Measurements from ENCODE around the gene DEXI.

The DEXI gene

DNA sequence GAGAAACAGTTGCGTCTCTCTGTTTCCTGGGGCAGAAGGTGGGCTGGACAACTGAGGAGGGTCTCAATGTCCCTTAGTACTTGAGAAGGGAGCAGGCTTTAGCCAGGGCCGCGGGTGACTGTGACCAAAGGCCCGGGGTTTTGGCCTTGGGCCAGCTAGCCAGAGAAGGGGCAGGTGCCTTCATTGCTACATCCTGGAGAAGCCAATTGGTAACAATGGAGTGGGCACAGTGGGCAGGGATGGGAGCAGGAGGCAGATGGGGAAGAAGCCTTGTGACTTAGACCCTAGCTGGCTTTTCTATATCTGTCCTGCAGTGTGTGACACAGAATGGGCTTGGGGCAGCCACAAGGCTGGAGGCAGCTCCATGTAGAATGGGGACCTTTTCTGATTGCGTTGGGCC, 48.1 kb upstream of the DEXI start:
- Histone ChIP-seq H3K27ac (ENCODE audit: extremely low read depth, low read depth, low read length) (no peak overlapping the region), H3K4me1 (ENCODE audit: control insufficient read depth, insufficient read depth, low read length) (0 out of 2 replicates have a peak, but pooled peaks cover 2% of the 10 kb centered on the region), H3K4me3 (ENCODE audit: low read depth, low read length) (no peak overlapping the region), H3K36me3 (ENCODE audit: control insufficient read depth in 2 of 2, insufficient read depth in 1 of 2, low read length in 2 of 2) (peaks cover 0 to 22% of the 10 kb centered on the region in 2 experiments; a peak in 2 of 3 replicates), H3K9me3 (ENCODE audit: control insufficient read depth, insufficient read depth, low read depth, low read length) (no peaks in the 10 kb centered on the region)
- CTCF ChIA-PET = interaction anchor here (0.7 kb wide), 1 partner anchor 69 kb away, joined by 3 read pairs; no protein-coding TSS in a partner anchor
- POLR2A ChIA-PET = no interaction called here
- TF ChIP-seq ZNF654 (tag by site-specific recombination; IDR thresholded peaks at IDR 0.05; ENCODE audit: low read depth) = no peak
- no peak for TF ChIP-seq ZNF24 (tag by site-specific recombination; IDR thresholded peaks at IDR 0.05)
- TF ChIP-seq ZNF292 (tag by site-specific recombination; IDR thresholded peaks at IDR 0.05; ENCODE audit: borderline replicate concordance, low read depth) = no peak
- no peak for TF ChIP-seq ZNF19 (tag by site-specific recombination; IDR thresholded peaks at IDR 0.05; ENCODE audit: low read depth)
- no peak for TF ChIP-seq ZNF626 (tag by site-specific recombination; IDR thresholded peaks at IDR 0.05)
- TF ChIP-seq KLF16 (tag by site-specific recombination; IDR thresholded peaks at IDR 0.05) = no peak
- TF ChIP-seq, protein P1, sequence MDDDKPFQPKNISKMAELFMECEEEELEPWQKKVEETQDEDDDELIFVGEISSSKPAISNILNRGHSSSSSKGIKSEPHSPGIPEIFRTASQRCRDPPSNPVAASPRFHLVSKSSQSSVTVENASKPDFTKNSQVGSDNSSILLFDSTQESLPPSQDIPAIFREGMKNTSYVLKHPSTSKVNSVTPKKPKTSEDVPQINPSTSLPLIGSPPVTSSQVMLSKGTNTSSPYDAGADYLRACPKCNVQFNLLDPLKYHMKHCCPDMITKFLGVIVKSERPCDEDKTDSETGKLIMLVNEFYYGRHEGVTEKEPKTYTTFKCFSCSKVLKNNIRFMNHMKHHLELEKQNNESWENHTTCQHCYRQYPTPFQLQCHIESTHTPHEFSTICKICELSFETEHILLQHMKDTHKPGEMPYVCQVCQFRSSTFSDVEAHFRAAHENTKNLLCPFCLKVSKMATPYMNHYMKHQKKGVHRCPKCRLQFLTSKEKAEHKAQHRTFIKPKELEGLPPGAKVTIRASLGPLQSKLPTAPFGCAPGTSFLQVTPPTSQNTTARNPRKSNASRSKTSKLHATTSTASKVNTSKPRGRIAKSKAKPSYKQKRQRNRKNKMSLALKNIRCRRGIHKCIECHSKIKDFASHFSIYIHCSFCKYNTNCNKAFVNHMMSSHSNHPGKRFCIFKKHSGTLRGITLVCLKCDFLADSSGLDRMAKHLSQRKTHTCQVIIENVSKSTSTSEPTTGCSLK (tag by site-specific recombination; IDR thresholded peaks at IDR 0.05) = no peak
- TF ChIP-seq ZNF341 (tag by site-specific recombination; IDR thresholded peaks at IDR 0.05; ENCODE audit: low read depth) = no peak
- TF ChIP-seq REPIN1 (tag by site-specific recombination; IDR thresholded peaks at IDR 0.05; ENCODE audit: low read depth) = no peak
- no peak for TF ChIP-seq ZNF768 (tag by site-specific recombination; IDR thresholded peaks at IDR 0.05)

DNA sequence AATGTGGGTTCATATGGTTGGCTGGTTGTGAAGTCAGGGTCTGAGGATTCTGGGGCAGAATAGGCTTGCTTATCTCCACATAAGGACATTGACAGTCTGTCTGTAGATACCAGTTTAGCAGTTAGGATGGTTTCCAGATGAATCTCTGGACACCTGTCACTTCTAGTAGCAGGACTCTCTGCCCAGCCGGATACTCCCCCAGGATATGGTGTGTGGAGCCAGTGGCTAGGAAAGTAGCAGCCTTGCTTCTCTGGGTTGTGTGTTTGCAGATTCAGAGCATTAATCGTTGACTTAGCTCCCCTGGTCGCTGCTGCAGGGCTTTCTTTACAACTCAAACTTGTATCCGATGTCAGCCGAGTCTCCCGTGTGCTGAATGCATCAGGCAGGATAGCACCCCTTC, 47.3 kb upstream of the DEXI start:
- H3K27ac ChIP-seq (ENCODE audit: extremely low read depth, low read depth, low read length) = no peak overlapping the region
- no peaks in the 10 kb centered on the region for H3K9me3 ChIP-seq (ENCODE audit: control insufficient read depth, insufficient read depth, low read depth, low read length)
- ChIA-PET CTCF (interaction anchor here (0.7 to 1.2 kb wide), 4 partner anchors 17 to 651 kb away, joined by 3 to 4 read pairs (median 3); no protein-coding TSS in a partner anchor), POLR2A (no interaction called here)
- peaks cover 0 to 15% of the 10 kb centered on the region in 2 experiments; a peak in 2 of 3 replicates for H3K36me3 ChIP-seq (ENCODE audit: control insufficient read depth in 2 of 2, insufficient read depth in 1 of 2, low read length in 2 of 2)
- TF ChIP-seq ZNF146 (tag by site-specific recombination; IDR thresholded peaks at IDR 0.05) (no peak), ZNF792 (tag by site-specific recombination; IDR thresholded peaks at IDR 0.05) (no peak), PRDM1 (tag by site-specific recombination; IDR thresholded peaks at IDR 0.05) (no peak), ZNF174 (tag by site-specific recombination; IDR thresholded peaks at IDR 0.05) (no peak), ZBTB1 (tag by site-specific recombination; IDR thresholded peaks at IDR 0.05) (no peak), ZNF302 (tag by site-specific recombination; IDR thresholded peaks at IDR 0.05; ENCODE audit: low read depth) (no peak), ZNF658 (tag by site-specific recombination; IDR thresholded peaks at IDR 0.05) (no peak), ZNF37A (tag by site-specific recombination; IDR thresholded peaks at IDR 0.05) (no peak), ZNF155 (tag by site-specific recombination; IDR thresholded peaks at IDR 0.05) (no peak)
- TF ChIP-seq, protein P2, sequence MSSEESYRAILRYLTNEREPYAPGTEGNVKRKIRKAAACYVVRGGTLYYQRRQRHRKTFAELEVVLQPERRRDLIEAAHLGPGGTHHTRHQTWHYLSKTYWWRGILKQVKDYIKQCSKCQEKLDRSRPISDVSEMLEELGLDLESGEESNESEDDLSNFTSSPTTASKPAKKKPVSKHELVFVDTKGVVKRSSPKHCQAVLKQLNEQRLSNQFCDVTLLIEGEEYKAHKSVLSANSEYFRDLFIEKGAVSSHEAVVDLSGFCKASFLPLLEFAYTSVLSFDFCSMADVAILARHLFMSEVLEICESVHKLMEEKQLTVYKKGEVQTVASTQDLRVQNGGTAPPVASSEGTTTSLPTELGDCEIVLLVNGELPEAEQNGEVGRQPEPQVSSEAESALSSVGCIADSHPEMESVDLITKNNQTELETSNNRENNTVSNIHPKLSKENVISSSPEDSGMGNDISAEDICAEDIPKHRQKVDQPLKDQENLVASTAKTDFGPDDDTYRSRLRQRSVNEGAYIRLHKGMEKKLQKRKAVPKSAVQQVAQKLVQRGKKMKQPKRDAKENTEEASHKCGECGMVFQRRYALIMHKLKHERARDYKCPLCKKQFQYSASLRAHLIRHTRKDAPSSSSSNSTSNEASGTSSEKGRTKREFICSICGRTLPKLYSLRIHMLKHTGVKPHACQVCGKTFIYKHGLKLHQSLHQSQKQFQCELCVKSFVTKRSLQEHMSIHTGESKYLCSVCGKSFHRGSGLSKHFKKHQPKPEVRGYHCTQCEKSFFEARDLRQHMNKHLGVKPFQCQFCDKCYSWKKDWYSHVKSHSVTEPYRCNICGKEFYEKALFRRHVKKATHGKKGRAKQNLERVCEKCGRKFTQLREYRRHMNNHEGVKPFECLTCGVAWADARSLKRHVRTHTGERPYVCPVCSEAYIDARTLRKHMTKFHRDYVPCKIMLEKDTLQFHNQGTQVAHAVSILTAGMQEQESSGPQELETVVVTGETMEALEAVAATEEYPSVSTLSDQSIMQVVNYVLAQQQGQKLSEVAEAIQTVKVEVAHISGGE (tag by site-specific recombination; conservative IDR thresholded peaks at IDR 0.05; ENCODE audit: low read depth) = no peak
- TF ChIP-seq, protein P3, sequence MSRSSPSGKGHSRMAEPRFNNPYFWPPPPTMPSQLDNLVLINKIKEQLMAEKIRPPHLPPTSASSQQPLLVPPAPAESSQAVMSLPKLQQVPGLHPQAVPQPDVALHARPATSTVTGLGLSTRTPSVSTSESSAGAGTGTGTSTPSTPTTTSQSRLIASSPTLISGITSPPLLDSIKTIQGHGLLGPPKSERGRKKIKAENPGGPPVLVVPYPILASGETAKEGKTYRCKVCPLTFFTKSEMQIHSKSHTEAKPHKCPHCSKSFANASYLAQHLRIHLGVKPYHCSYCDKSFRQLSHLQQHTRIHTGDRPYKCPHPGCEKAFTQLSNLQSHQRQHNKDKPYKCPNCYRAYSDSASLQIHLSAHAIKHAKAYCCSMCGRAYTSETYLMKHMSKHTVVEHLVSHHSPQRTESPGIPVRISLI (tag by site-specific recombination; IDR thresholded peaks at IDR 0.05) = no peak
- H3K4me1 ChIP-seq (ENCODE audit: control insufficient read depth, insufficient read depth, low read length) = 0 out of 2 replicates have a peak, but pooled peaks cover 2% of the 10 kb centered on the region
- H3K4me3 ChIP-seq (ENCODE audit: low read depth, low read length) = no peak overlapping the region

Data from HEK293 (cell line).